ENCODE data around the gene SMARCAD1.

- TF ChIP-seq JUND (IDR thresholded peaks at IDR 0.05; ENCODE audit: low read length) (no peak), KDM5A (IDR thresholded peaks at IDR 0.05; ENCODE audit: low read length) (no peak), HDAC2 (IDR thresholded peaks at IDR 0.05; ENCODE audit: borderline replicate concordance in 1 of 2, low read depth in 2 of 2, low read length in 2 of 2) (no peak), EP300 (IDR thresholded peaks at IDR 0.05; ENCODE audit: borderline replicate concordance in 1 of 2, low read depth in 2 of 2, low read length in 2 of 2) (no peak), USF2 (IDR thresholded peaks at IDR 0.05; ENCODE audit: low read length) (no peak), CTCF (IDR thresholded peaks at IDR 0.05; ENCODE audit: control extremely low read depth in 1 of 3, insufficient read depth in 1 of 3, low read depth in 1 of 3, low read length in 3 of 3) (no peak), FOSL1 (IDR thresholded peaks at IDR 0.05; ENCODE audit: insufficient read depth, low read depth, low read length) (no peak)
Measured at GRCh38 chr4:94276204-94276603, 68.5 kb downstream of the SMARCAD1 start.

Data from H1 (cell line).